ENCODE measurements around the gene STAG1. TPM values are rescaled to one million over a fixed set of nuclear protein-coding genes. Genes with fewer than 3 reads are reported as not detected.

Gene STAG1
- total and polyA plus RNA-seq, 2 experiments from 2014 or later, result 9.0 to 21.9 TPM

- Histone ChIP-seq H3K27me3 (ENCODE audit: insufficient read depth) (no peaks in the 10 kb centered on the region), H3F3A (replicated peaks; ENCODE audit: low read depth) (no peaks in the 10 kb centered on the region), H3K4me1 (ENCODE audit: insufficient read depth) (peaks cover 10% of the 10 kb centered on the region; the same call in 1 of the 2 replicates), H3K36me3 (ENCODE audit: insufficient read depth) (peaks cover 2% of the 10 kb centered on the region; the same call in 1 of the 2 replicates), H3K27ac (ENCODE audit: low read depth) (no peak overlapping the region), H3K4me2 (no peak overlapping the region), H3K9me2 (ENCODE audit: insufficient read depth) (no peaks in the 10 kb centered on the region), H3K79me2 (replicated peaks; ENCODE audit: insufficient read depth) (no peaks in the 10 kb centered on the region; the same call in 1 of the 2 replicates), H3K4me3 (no peak overlapping the region), H2AFZ (no peak overlapping the region), H4K20me1 (replicated peaks; ENCODE audit: insufficient read depth) (0 out of 2 replicates have a peak, but pooled peaks cover 7% of the 10 kb centered on the region)
- Mint-ChIP-seq H3K36me3 (ENCODE audit: low read depth) (peaks cover 32% of the 10 kb centered on the region; the same call in 2 of the 3 replicates), H3K9me3 (no peaks in the 10 kb centered on the region), H3K27me3 (ENCODE audit: insufficient read depth, low read depth, poor library complexity) (no peaks in the 10 kb centered on the region), H3K4me1 (peaks cover 9% of the 10 kb centered on the region), H3K4me3 (no peak overlapping the region), H3K27ac (no peak overlapping the region)
- DNase-seq (ENCODE audit: low spot score) (no peak), ATAC-seq (no peak)
- TF ChIP-seq STAT1 (IDR thresholded peaks at IDR 0.05; ENCODE audit: unreplicated experiment), result no peak
- no peak for TF ChIP-seq ZNF114 (CRISPR knock-in tag; IDR thresholded peaks at IDR 0.05)
- TF ChIP-seq ZNF462 (CRISPR knock-in tag; IDR thresholded peaks at IDR 0.05), result no peak
- no peak for TF ChIP-seq EZH2phosphoT487 (IDR thresholded peaks at IDR 0.05; ENCODE audit: unreplicated experiment)
- no peak for TF ChIP-seq EZH2 (IDR thresholded peaks at IDR 0.05; ENCODE audit: low read depth, unreplicated experiment)
- no peak for TF ChIP-seq CTCF (conservative IDR thresholded peaks at IDR 0.05; ENCODE audit: low read depth in 2 of 2)
- TF ChIP-seq ZNF331 (CRISPR knock-in tag; IDR thresholded peaks at IDR 0.05; ENCODE audit: low read depth), result no peak
- no peak for TF ChIP-seq CREB1 (CRISPR knock-in tag; IDR thresholded peaks at IDR 0.05; ENCODE audit: low read depth)
- TF ChIP-seq ETS1 (IDR thresholded peaks at IDR 0.05), result no peak
- TF ChIP-seq NANOG (IDR thresholded peaks at IDR 0.05; ENCODE audit: borderline replicate concordance), result no peak
Measured at GRCh38 chr3:136292500-136292899, 459.7 kb downstream of the STAG1 start.
